HG03139 (cell line): ENCODE data around the gene CMC2.

Experiments used
- ATAC-seq: cut with Tn5 transposase; IDR thresholded peaks from one replicate; pipeline ENCODE4 v1.9.1; 2021; ENCODE audit not compliant: unreplicated experiment

CMC2 gene

DNA sequence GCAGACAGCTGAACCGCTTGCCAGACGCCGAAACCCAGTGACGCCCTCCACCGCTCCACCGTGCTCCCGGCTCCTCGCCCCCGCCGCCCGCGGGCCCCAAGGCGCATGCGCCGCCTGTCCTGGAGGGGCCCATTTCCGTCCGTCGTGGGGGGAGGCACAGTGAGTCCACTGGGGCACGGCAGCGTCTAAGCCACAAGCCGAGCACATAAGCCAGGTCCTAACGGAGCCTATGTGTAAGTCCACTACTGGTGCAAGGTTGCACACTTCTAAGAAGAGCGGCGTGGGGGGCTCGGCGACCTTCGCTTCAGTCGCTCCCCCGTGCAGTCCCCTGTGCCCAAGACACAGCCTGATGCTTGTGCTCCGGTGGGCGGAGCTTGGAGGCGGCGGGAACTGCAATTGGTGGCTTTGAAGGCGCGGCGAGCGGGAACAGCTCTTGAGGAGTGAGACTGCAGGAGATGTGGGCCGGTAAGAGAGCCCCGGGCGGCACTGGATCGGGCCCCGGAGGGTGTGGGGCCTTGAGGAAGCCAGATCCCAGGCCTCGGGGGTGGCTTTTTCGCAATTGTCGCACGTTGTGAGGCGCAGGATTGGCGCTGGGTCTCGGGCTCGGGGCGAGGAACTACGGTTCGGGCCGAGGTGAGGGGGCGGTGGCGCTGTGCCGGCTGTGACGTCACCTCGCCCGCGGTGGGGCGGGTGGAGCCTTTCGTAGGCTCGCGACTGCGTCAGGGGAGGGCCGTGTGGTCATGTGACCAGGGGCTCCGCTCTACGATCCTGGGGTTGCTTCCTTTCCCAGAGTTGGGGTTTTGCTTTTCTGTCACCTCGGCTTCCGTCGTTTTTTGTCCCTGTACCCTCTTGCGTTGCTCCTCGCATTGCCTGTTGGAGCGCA is at the start of gene CMC2, which contains the start of gene CENPN:
Gene CMC2, minus strand, starts transcription at position 73 of the 883 bp plus-strand sequence. CDS start 9,491 bp downstream, outside the sequence.
Gene CENPN, plus strand, starts transcription at position 402 of the 883 bp plus-strand sequence. CDS start 4,726 bp downstream, outside the sequence.
- ATAC-seq = peak; percentile 82

DNA sequence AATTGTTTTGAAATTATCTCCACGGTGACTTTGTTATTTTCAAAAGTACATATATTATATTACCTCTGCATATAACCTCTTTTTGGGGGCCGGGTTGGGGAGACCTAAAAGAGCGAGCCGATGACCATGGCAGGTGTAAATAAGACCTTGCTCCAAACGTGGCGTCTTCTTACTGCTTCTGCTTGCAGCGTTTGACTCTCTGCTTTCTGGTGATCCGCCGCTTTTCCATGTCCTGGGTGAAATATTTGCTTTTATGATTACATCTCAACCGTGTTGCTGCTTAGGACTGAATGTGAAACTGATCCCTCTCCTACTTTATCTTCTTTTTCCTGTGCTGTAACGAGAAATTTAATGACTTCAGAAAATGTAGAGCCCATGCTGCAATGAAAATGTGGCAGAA is 47.1 kb upstream of the CMC2 start:
- no peak for ATAC-seq

DNA sequence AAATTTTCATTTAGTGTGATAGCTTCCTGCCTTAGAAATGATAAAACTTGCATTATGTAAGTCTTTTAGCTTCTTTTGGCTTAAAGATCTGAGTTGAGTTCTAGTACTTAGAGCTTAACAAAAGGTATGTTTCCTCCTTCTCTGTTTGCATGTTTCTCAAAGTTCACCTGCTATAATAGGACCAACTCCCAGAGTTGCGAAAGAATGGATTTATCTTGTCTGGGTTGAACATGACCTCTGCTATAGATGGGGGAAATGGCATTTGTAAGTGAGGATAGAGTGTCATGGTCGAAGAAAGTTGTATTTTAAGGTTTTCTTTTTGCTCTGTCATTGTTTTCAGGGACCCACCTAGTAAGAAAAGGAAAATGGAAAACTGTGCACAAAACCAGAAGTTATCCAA is 36.1 kb upstream of the CMC2 start:
- no peak for ATAC-seq

DNA sequence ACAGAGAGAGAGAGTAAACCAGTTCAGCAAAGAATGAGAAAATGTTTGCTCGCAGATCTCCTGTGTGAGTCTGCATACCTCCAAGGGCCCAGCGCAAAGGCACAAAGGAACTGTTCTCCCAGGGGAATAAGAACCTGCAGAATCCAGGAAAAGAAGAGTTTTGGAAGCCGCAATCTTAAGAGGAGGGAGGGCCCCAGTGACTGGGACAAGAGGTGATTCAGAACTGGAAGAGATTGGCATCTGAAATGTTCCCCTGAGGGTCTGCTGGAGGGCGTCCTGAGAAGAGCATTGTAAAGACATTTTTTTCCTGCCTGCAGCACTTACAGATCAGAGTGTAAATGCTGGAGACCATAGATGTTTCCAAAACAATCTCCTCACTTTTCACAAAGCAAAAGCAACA is 35.0 kb upstream of the CMC2 start:
- no peak for ATAC-seq

DNA sequence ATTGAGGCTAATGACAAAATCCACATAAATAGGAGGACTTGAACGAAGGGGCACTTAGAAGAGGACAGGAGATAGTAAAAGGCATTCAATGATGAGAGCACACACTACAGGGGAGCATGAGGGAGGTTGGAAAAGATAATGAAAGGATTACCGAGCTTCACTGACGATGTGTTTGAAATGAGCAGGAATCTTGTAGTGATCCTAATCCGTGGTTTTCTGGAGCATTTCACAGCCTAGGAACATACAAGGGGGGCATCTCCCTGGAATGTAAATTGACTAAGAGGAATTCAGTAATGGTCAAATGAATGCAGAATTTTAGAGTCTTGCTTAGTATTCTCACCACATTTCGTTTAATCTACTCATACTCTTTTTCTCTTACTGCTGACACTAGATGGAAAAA is 34.2 kb upstream of the CMC2 start:
- no peak for ATAC-seq

DNA sequence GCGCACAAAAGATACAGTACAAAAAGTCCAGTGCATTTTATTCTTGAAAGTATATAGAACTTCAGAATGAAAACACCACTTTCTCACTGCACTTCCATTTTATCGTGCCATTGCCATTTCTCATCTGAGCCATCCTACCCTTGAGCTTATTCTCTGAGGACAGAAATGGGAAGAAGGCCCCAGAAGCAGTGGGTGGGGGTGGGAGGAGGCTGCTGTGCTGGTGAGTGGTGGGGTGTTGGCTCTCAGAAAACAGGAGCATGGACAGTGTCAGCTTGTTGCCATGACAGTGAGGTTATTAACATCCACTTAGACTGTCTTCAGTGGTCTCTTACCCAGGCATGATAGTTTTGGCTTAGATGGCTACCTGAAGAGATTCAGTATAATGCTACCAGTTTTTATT is 33.4 kb upstream of the CMC2 start:
- ATAC-seq = no peak

DNA sequence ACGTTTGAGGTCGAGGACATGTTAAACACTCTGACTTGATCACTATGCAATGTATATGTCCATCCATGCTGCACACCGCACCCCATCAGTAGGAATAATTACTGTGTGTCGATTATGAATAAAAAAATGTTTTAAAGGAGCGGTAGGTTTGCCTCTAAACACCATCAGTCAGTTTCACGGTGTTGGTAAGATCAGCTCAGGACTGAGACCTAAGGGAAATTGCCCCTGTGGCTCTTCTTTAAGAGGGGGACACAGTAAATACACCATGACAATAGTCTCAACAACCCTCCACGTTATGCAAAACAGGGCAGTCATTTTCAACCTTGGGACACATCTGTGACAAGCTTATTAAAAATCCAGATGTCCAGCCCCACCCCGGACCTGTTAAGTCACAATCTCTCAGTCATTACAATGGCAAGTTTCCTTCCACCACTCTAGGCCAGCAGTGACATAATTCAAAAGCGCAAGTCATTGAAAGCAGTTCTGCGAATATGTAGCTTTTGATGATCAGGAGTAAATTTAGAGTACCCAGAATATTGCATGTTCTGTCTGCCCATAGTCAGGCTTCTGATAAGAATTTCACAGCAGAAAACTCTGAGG is 30.2 kb upstream of the CMC2 start:
- no peak for ATAC-seq

DNA sequence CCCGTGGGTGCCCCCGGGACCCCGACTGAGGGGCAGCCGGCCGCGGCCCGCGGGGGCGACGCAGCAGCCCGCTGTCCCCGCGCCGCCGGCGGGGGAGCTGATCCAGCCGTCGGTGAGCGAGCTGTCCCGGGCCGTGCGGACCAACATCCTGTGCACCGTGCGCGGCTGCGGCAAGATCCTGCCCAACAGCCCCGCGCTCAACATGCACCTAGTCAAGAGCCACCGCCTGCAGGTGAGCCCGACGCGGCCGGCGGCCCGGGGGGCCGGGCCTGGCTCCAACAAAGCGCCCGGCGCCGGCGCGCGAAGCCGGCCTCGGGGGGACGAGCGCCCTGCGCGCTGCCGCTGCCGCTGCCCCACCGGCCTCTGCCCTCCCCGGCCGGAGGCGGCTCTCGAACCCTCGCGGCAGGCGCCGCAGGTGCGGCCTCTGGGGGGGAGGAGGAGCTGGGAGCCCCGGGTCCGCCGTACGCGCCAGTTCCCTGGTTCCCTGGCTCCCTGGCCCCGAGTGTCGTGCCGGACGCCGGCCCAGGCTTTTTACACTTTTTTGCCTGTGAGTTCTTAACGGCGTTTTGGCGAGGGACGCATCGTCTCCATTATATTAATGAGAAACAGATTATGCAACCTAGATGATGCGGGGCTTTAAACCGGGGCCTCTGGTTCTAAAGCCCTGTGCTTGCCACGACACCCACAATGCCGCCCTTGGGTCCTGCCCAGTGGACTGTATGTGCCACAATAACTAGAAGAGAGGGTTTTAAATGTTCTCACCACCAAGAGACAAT is 29.5 kb upstream of the CMC2 start:
- peak; percentile 46 for ATAC-seq

DNA sequence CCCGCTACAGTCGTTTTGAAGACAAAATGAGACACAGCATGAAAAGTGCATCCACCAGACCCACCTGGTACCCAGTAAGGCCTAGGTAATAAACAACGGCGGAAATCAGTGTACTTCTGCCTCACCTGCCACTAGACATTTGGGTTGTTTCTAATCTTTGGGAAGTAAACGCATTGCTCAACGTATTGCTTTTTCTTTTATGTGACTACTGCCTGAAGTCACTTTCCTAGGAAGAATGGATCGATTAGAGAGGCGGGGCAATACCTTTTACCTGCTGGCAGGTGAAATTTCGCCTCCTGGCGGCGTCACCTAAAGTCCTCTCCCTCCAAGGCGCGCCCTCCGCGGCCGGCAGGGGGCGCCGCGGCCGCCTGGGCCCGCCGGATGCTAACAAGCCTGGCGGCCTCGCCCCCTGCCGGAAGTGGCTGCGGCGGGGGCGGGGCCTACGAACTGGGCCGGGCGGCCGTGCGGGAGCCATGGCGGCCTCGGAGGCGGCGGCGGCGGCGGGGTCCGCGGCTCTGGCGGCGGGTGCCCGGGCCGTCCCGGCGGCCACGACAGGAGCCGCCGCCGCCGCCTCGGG is 28.8 kb upstream of the CMC2 start, which contains the start of gene ATMIN:
Gene ATMIN, plus strand, starts transcription at position 445 of the 577 bp plus-strand sequence. Its CDS starts 29 bp downstream, at position 474.
- peak; percentile 85 for ATAC-seq

DNA sequence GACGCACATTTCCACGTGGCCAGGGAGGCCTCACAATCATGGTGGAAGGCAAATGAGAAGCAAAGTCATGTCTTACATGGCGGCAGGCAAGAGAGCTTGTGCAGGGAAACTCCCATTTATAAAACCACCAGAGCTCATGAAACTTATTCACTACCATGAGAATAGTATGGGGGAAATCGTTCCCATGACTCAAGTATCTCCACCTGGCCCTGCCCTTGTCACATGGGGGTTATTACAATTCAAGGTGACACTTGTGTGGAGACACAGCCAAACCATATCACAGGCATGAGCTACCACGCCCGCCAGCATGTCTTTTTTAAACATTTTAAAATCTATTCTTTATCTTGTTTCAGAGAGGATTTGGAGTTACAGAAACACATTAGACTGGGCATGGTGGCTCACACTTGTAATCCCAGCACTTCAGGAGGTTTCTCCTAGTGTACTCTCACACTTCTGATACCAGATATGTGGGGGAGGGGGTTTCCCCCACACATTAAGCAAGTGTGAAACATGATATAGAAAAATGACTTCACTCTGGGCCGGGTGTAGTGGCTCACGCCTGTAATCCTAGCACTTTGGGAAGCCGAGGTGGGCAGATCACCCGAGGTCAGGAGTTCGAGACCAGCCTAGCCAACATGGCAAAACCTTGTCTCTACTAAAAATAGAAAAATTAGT is 23.4 kb upstream of the CMC2 start:
- no peak for ATAC-seq

DNA sequence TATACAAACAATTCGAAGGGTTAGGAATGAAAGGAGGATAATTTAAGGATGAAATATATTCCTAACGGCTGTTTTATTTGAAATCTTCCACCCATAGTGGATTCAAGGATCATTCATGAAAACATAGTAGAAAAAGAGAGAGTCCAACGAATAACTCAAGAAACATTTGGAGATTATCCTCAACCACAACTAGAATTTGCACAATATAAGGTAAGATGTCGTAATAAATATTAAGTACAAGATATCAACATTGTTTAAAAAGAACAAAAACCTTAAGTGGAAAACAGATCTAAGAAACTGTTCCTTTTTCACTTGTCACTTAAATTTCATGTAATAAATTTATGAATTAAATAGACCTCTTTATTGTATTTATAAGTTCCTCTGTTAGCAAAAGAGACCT is 19.7 kb upstream of the CMC2 start:
- no peak for ATAC-seq

DNA sequence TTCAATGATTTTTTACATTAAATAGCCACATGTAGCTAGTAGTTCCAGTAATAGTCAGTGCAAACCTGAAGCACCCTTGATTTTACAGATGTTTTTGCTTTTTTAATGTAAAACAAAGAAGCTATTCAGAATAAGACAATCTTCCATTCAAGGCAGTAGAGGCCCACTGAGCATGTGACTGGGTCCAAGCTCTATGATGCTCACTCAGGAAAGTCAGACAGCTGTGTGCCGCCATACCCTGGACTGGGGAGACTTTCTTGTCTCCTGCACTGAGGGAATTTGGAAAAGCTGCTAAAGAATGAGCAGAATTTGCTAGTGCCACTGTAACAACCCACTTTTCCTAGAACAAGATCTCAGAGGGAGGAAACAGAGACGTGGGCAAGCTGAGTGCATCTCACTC is 11.8 kb upstream of the CMC2 start:
- no peak for ATAC-seq

DNA sequence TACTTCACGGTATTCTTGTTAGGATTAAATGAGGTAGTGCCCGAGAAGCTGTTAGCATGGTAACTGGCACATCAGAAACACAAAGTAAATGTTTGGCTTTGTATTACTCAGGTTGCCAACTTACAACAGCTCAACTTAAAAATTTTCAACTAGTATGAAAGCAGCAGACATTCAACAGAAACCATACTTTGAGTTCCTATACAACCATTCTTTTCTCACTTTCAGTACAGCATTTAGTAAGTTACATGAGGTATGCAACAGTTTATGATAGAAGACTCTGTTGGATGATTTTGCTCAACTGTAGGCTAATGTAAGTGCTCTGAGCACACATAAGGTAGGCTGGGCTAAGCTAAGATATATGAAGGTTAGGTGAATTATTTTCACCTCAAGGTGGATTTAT is 8.0 kb upstream of the CMC2 start:
- ATAC-seq = no peak

DNA sequence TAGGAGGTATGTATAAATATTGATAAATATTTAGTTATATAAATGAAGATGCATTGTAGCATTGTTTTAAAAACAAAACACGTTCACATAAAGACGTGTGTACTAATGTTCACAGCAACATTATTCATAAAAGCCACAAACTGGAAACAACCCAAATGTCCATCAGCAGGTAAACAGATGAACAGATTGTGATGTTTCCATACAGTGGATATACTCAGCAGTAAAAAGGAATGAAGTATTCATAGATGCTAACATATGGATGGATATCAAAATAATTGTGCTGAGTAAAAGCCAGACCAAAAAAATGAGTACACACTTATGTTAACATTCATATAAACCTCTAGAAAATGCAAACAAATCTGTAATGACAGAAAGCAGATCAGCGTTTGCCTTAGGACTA is 6.3 kb upstream of the CMC2 start:
- no peak for ATAC-seq

DNA sequence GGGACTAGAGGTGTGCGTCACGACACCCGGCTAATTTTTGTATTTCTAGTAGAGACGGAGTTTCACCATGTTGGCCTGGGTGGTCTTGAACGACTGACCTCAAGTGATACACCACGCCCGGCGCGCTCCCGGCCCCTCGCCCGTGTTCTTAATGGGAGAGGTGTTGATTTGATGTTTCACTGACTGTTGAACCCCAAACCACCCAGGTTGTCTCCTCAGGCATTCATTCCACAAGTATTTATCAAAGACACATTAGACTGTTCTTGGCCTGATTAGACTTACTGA is 1.8 kb upstream of the CMC2 start:
- no peak for ATAC-seq

DNA sequence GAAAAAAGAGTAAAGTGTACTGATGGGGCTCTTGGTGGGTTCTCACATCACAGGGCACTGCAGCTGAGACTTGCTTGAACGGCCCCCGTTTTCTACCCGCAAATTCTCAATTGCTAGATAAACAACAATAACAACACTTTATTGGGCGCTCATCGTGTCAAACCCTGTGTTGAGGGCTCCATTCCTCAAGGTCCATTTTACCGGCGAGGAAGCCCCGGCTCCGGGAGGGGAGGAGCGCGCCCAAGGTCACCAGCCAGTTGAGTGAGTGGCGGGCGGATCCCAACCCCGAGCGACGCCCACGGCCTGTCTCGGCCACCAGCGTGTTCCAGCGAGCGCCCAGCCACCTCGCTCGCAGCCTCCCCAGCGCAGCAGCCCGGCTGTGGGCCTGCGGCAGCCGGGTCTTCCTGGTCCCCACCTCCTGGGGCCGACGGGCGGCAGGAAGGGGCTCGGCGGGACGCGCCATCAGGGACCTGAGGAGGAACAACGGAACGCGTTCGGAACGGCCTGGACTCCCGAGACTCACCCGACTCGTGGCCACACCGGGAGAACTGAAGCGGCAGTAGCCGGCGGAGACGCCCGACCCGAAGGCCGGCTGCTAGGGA is 373 bp downstream of the CMC2 start:
- peak; percentile 33 for ATAC-seq

DNA sequence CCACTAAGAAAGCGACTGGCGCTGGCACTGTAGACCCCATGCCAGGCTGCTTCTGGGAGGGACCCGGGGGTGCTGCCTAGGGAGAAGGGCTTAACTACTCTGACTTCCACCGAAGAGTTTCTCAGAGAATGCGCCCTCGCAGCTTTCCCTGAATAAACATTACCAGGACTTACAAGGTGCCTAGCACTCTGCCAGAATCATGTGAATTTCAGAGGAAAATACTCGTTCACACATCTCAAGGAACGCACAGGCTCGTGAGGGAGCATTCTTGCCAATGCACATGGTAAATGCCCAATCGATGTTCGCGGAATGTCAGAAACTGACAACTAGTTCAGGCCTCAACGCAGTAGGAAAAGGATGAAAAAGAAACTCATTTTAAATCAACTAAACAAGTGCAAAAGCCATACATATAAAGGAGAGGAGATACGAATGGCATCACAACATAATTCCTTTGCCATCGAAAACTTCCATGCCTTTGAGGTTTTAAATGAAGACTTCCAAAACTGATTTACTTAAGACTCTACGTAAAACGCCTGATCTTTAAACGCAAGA is 999 bp downstream of the CMC2 start:
- ATAC-seq = no peak

DNA sequence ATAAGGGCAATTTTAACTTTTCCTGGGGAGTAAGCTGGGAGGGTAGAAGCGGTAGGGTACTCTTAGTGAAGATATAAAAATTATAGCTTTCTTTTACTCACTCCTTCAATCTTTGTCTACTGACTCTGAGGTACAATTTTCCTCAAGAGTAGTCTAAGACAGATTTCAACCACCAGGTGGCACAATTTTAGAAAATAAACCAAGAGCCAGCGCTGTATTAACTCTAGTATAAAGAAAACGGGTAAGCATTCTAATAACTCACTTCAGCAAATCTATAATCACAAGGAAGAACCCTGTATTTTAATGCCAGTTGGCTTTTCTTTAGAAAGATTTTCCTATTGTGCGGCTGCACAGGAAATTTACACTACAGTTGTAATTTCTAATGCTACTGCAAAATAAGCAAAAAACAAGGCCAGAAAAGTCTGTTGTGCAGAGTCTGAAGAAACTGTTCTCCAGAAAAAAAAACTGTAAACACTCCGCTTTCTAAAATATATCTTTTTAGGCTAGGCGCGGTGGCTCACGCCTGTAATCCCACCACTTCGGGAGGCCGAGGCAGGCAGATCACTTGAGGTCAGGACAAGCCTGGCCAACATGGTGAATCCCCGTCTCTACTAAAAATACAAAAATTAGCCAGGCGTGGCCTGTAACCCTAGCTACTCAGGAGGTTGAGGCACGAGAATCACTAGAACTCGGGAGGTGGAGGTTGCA is 1.9 kb downstream of the CMC2 start:
- no peak for ATAC-seq

DNA sequence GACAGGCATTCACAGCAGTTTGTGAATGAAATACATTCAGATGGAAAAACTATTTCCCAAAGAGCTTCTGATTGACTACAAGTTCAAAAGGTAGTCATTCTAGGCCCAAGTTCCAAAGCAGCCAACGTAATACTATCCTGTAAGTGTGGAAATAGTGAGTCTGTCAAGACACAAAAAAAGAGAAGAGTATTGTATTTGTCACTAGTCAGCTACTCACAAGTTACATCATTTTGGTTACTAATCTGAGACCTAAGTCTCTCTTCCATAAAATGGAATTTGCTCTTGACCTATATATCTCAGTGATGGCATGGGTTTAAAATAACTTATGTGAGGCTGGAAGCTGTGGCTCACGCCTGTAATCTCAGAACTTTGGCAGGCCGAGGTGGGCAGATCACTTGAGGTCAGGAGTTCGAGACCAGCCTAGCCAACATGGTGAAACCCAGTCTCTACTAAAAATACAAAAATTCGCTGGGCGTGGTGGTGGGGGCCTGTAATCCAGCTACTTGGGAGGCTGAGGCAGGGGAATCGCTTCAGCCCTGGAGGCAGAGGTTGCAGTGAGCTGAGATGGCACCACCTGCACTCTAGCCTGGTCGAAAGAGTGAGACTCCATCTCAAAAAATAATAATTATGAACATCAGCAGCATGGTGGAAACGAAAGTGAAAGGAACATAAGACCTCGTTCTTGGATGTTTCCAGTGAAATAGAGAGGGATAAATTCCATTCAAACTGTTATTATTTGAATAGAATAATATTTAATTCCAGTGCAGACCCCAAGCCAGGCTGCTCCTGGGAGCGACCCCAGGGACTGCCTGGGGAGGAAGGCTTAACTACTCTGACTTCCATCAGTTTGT is 2.9 kb downstream of the CMC2 start:
- no peak for ATAC-seq
